Measurements from ENCODE around the gene CCDC157.
A peak's percentile ranks its signal among the peaks of the same experiment; 100 is the strongest.

CCDC157 gene

GRCh38 chr22:30416403-30416802 is 59.6 kb downstream of the CCDC157 start:
- no peak for DNase-seq

GRCh38 chr22:30416837-30417236 is 60.0 kb downstream of the CCDC157 start:
- no peak for DNase-seq

GRCh38 chr22:30420347-30421125 is 63.7 kb downstream of the CCDC157 start:
- DNase-seq, result no peak

- DNase-seq, result no peak
Observed at GRCh38 chr22:30421695-30422480, 65.1 kb downstream of the CCDC157 start.

DNA sequence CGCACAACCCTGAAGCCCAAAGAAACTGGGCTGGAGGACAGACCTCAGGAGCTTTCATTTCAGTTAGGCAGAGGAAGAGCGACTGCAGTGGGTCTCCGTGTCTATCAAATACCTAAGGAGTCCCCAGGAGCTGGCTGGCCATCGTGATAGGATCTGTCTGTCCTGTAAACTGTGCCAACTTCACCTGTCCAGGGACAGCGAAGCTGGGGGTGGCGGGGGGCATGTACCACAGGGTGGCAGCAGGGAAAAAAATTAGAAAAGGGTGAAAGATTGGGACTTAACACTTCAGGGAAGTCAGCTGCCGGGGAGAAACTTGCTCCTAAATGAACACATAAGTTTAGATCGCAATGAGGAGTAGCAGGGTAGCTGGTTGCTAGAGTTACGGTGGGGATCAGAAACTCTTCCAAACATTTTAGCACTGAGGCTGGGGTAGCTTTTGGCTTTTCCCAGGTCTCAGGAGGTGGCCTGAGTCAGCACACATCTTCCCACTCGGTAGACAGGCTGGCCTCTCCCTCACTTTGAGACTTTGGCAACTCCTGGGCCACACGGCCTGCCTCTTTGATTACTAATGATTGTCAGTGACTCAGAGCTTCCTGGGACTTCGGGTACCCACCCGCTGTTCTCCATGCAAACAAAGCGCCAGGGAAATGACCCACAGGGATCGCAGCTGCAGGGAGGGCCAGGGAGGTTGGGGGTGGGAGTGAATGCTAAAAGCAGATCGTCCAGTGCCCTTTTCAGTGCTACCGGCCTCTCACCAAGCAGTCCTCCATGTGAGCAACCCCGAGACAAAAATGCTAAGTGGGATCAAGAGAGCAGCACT is 65.9 kb downstream of the CCDC157 start:
- DNase-seq, result peak; percentile 92

GRCh38 chr22:30423301-30423958 is 66.6 kb downstream of the CCDC157 start:
- DNase-seq, result no peak

DNA sequence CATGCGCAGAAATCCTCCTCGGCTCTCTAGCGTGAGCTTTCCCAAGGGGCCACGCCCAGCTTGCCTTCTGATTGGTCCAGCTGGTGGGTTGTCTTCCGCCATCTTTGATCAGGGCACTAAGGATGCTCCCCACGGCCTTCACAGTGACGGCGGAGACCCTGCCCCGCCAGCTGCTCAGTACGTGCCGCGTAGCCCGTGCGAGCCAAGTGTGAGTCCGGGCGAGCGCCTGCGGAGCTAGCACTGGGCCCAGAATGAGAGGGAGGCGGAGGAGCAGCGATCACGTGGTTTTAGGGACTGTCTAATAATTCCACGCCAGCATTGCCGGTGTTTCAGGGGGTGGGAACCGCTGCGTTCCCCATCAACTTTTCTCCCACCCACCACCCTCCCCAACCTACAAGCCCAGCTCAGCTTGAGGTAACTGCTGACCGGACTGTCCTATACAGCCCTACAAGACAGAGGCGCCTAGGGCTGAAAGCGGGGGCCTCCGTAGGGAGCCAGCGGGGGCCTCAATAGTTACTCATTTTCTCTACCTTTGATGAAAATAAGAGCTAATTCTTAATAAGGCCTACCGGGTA is 67.2 kb downstream of the CCDC157 start:
- DNase-seq, result peak; percentile 100

DNA sequence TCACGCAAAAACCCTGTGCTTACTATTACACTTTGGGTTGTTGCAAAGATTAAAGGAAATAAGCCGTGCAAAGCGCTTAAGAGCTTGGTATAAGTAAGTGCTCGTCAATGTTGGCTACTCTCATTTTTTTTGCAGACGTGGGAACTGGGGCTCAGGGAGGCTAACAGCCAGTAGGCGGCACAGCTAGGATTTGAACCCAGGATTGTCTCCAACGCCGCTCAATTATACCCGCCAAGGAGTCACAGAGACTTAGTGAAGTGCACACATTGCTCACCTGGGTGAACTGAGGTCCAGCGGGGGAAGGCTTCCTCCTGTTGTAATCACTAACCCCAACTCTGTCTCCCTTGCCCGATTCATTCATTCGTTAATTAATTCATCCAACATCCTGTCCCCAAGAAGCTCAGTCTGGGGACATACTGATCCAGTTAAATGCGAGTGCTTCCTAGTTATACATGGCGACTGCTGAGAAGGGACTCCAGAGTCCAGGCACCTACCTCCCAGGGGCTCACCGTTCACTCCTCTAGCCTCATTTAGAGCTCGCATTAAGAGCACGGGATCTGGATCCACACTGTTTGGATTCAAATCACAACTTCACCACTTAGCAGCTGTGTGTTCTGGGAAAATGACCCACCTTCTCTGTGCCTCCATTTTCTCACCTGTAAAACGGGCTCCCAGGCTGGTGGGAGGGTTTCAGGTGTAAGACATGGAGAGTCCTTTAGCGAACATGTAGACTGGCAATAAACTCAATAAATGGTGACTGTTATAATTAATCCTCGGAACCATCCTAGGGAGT is 67.9 kb downstream of the CCDC157 start:
- DNase-seq, result no peak

- no peak for DNase-seq
Observed at GRCh38 chr22:30425327-30425615, 68.5 kb downstream of the CCDC157 start.

GRCh38 chr22:30425616-30426387 is 69.0 kb downstream of the CCDC157 start, which contains the start of gene MTFP1:
Gene MTFP1, plus strand, starts transcription at chr22:30425768. Its CDS starts 112 bp downstream, at chr22:30425880.
- DNase-seq, result peak; percentile 91

All from islet precursor cell (in vitro differentiated cells).